Raji (cell line): Measurements from ENCODE around the gene COMT.

Source experiments
- POLR2A ChIP-seq: IDR thresholded peaks from 2 replicates; pipeline ENCODE4 v1.6.1; 2011; ENCODE audit warnings: low read depth, low read length, control low read depth; ENCODE audit not compliant: insufficient read depth

Gene COMT

DNA sequence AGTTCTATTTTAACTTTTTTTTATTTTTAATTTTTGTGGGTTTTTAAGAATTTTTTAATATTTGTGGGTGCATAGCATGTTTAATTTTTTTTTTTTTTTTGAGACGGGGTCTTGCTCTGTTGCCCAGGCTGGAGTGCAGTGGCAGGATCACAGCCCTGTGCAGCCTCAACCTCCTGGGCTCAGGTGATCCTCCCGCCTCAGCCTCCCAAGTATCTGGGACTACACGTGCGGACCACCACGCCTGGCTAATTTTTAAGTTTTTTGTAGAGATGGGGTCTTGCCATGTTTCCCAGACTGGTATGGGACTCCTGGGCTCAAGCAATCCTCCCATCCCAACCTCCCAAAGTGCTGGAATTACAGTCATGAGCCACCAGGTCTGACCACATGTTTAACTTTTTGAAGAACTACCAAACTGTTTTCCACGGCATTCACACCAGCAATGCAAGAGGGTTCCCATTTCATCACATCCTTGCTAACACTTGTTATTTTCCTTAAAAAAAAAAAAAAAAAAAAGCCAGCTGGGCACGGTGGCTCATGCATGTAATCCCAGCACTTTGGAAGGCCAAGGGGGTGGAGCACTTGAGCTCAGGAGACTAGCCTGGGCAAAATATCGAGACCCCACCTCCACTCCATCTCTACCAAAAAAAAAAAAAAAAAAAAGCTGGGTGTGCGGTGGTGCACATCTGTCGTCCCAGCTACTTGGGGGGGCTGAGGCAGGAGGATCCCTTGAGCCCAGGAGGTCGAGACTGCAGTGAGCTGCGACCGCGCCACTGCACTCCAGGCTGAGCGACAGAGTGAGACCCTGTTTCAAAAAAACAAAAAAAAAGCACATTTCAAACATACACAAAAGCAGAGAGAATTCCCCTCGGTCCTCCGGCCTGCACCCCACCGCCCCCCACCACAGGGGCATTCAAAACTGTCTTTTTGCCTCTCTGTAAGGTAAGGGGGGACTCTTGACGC lies 16.8 kb downstream of the COMT start:
- TF ChIP-seq POLR2A: no peak

GRCh38 chr22:19959043-19959586 lies 17.5 kb downstream of the COMT start:
- TF ChIP-seq POLR2A: no peak

DNA sequence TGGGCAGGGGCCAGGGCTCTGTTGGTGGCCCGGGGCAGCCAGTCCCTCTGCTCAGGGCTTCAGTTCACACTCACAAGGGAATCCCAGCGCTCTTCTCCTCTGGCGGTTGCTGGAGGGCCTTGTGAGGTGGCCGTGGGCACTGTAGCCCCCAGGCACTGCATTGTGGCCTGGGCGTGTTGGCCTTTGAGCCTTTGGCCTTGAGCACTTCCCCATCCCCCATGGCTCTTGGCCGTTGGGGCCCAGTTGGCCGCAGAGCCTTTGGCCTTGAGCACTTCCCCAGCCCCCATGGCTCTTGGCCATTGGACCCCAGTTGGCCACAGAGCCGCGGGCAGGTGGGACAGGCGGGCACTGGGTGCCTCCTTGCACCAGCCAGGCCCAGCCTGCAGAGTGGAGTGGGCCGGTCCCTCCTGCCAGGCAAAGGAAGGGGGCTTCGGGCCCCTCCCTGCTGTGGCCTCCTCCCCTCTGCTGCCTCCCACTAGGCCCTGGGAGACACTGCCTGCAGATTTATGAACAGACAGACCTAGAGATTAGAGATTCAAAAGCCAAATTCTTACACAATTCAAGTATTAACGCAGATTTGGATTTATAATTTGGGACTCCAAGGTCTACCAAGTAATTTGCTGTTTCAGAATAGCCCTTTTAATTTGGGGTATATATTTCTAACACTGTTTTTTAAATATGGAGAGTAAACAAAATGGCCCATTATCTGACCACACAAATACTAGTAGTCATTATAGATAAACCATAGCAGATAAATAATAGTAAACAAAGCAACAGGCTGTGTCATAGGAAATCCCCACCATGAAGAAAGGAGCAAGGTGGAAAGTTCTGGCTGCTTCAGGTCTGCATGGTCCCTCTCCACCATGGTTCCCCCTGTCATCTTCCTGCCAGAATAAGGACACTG lies 18.3 kb downstream of the COMT start:
- TF ChIP-seq POLR2A: no peak

DNA sequence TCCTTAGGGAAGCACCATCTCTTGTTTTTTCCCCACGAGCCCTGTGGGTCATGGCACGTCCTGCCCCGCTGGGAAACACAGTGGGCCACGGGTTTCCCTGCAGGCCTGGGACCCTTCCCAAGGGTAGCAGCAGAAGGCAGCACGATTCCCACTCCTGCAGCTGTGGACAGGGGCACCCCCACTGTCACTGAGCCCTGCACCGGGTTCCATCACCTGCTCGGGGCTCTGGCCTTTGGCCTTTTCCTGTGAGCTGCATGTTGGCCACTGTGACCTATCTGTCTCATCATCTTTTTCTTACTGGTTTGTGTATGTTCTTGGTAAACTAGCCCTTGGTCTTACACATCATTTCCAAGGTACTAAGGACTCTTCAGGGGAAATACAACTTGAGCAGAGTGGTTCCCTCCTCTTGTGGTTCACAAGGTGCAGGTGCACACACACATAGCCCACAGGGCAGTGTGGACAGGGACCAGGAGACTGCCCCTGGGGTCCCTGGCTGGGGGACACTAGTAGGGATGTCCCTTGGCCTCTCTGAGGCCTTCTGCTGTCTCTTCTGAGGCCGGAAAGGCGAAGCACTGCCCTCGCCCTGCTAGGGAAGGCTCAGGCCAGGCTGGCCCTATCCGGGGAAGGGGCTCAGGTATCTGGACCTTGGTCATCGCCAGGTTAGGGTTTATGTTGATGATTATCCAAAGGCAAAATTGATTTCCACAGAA lies 19.1 kb downstream of the COMT start:
- no peak for TF ChIP-seq POLR2A

GRCh38 chr22:19961201-19961580 lies 19.6 kb downstream of the COMT start:
- TF ChIP-seq POLR2A: no peak

GRCh38 chr22:19961868-19962245 lies 20.3 kb downstream of the COMT start:
- no peak for TF ChIP-seq POLR2A

- no peak for TF ChIP-seq POLR2A
Measured at GRCh38 chr22:19962246-19962908, 20.8 kb downstream of the COMT start.

DNA sequence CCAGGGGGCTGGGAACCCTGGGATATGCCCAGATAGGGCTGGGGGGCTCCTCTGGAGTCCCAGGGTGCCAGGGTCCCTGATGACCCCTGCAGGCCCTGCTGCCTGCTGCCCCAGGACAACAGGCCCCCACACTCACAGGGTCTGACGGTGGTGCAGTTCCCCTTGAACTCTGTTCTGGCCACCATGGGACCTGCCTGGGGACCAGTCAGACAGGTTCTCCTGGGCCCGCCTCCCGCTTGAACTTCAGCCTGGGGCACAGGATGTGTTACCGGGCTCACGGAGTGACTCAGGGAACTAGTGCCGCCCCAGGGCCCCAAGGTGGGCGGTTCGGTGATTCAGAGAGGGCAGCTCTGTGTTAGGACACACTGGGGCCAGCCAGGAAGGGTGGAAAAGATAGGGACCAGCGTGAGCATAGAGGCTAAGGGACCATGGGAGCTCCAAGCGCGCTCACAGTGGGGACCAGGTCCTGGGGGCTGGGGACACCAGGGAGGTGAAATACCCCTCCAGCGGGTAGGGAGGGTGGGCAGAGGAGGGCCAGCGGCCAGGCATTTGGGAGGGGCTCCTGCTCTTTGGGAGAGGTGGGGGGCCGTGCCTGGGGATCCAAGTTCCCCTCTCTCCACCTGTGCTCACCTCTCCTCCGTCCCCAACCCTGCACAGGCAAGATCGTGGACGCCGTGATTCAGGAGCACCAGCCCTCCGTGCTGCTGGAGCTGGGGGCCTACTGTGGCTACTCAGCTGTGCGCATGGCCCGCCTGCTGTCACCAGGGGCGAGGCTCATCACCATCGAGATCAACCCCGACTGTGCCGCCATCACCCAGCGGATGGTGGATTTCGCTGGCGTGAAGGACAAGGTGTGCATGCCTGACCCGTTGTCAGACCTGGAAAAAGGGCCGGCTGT lies 21.6 kb downstream of the COMT start:
- no peak for TF ChIP-seq POLR2A

GRCh38 chr22:19963863-19964642 lies 22.5 kb downstream of the COMT start:
- TF ChIP-seq POLR2A: no peak

DNA sequence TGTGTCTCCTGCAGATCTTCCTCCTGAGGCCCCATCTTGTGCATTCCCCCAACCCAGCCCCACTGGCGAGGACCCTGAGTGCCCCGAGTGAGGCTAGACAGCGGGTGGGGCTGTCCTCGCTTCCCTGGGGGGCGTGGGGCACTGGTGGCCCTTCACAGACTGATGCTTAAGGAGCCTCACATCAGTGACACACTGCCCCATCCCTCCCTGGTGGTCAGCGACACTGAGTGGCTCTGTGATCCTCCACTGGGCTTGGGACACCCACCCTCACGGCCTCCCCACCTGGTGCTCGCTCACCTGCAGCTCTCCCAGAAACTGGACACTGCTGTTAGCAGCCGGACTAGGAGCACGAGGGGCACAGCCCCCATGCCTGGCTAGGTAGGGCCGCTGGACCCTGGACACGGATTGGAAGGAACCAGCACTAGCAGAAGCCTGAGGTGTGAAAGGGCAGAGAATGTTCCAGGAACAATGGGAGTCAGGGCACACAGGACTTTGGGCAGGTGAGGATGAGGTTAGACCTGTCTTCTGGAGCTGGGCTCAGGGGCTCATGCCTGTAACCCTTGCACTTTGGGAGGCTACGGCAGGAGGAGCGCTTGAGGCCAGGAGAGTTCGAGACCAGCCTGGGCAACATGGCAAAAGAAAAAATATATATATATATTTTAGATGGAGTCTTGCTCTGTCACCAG lies 23.3 kb downstream of the COMT start:
- no peak for TF ChIP-seq POLR2A

- no peak for TF ChIP-seq POLR2A
Measured at GRCh38 chr22:19965771-19966709, 24.5 kb downstream of the COMT start.
